IMR-90 (cell line): ENCODE measurements around the gene GH2. TPM values are rescaled to one million over a fixed set of nuclear protein-coding genes. Genes with fewer than 3 reads are reported as not detected.

Experiments used
- ATAC-seq: fragments of 200-7000 bp; cut with Tn5 transposase; 2 replicates; pipeline ENCODE4 v1.9.1; 2020; ENCODE audit warnings: low read depth, mild to moderate bottlenecking, moderate library complexity
- BruUV-seq: library from RNA; stranded (reverse); fragments of 400-500 nt; replicated peaks from 2 replicates; lab custom pipeline; 2021; lab: Mats Ljungman, UMichigan
- CTCF ChIA-PET: fragments of 300-600 bp; formaldehyde crosslinking; extraction: SDS; loops from one replicate; lab custom pipeline; 2021; ENCODE audit warnings: antibody characterized with exemption; lab: Yijun Ruan, JAX
- POLR2A ChIA-PET: fragments of 300-600 bp; sonication (Branson Sonifier 250); formaldehyde crosslinking; loops from one replicate; lab custom pipeline; 2022; ENCODE audit warnings: antibody characterized with exemption; ENCODE audit not compliant: unreplicated experiment; lab: Charles Lee
- DNase-seq: peaks from one replicate; pipeline ENCODE4 v3.0.0; 2013
- H2AFZ ChIP-seq: replicated peaks from 2 replicates; pipeline ENCODE3; 2013; ENCODE audit warnings: low read length, mild to moderate bottlenecking; ENCODE audit not compliant: poor library complexity
- H2AK5ac ChIP-seq: 2 replicates; pipeline ENCODE4 v1.6.1; 2013; ENCODE audit warnings: low read depth, low read length, inconsistent platforms
- H2AK9ac ChIP-seq: replicated peaks from 2 replicates; pipeline ENCODE3; 2013; ENCODE audit warnings: mild to moderate bottlenecking, low read depth, low read length, moderate library complexity; ENCODE audit not compliant: poor library complexity
- H2BK120ac ChIP-seq: 2 replicates; pipeline ENCODE4 v1.6.1; 2013; ENCODE audit warnings: low read depth, low read length, inconsistent platforms
- H2BK15ac ChIP-seq: 3 replicates; pipeline ENCODE4 v1.6.1; 2013; ENCODE audit warnings: low read depth, low read length, inconsistent platforms
- H2BK20ac ChIP-seq: 2 replicates; pipeline ENCODE4 v1.6.1; 2013; ENCODE audit warnings: low read depth, mild to moderate bottlenecking, inconsistent platforms, low read length, moderate library complexity
- H2BK5ac ChIP-seq: 2 replicates; pipeline ENCODE4 v1.6.1; 2013; ENCODE audit warnings: mild to moderate bottlenecking, low read depth, low read length, inconsistent platforms; ENCODE audit not compliant: poor library complexity, severe bottlenecking
- H3K14ac ChIP-seq: replicated peaks from 2 replicates; pipeline ENCODE4 v1.6.1; 2013; ENCODE audit warnings: low read depth, low read length, inconsistent platforms
- H3K18ac ChIP-seq: 2 replicates; pipeline ENCODE4 v1.6.1; 2013; ENCODE audit warnings: low read depth, low read length, control low read depth
- H3K23ac ChIP-seq: 2 replicates; pipeline ENCODE4 v1.6.1; 2013; ENCODE audit warnings: low read depth, low read length, inconsistent platforms
- H3K27ac ChIP-seq: 2 replicates; pipeline ENCODE4 v1.5.1; 2013; ENCODE audit warnings: mild to moderate bottlenecking, control low read depth, low read length; ENCODE audit not compliant: insufficient read depth
- H3K27me3 ChIP-seq: 2 replicates; pipeline ENCODE4 v1.6.1; 2013; ENCODE audit warnings: low read length; ENCODE audit not compliant: control insufficient read depth, insufficient read depth
- H3K36me3 ChIP-seq: 2 replicates; pipeline ENCODE4 v1.6.1; 2013; ENCODE audit warnings: low read length, mixed read lengths; ENCODE audit not compliant: control insufficient read depth, insufficient read depth
- H3K4ac ChIP-seq: 2 replicates; pipeline ENCODE4 v1.6.1; 2013; ENCODE audit warnings: low read depth, low read length, inconsistent platforms
- H3K4me1 ChIP-seq: 2 replicates; pipeline ENCODE4 v1.6.1; 2013; ENCODE audit warnings: low read length, mixed read lengths; ENCODE audit not compliant: control insufficient read depth, insufficient read depth
- H3K4me2 ChIP-seq: 2 replicates; pipeline ENCODE4 v1.6.1; 2013; ENCODE audit warnings: low read depth, mild to moderate bottlenecking, control low read depth, low read length, moderate library complexity
- H3K4me3 ChIP-seq: 2 replicates; pipeline ENCODE4 v1.5.1; 2013; ENCODE audit warnings: low read depth, mild to moderate bottlenecking, control low read depth, low read length, moderate library complexity; ENCODE audit not compliant: insufficient read depth
- H3K56ac ChIP-seq: 2 replicates; pipeline ENCODE4 v1.6.1; 2013; ENCODE audit warnings: low read length, inconsistent platforms; ENCODE audit not compliant: insufficient read depth; ENCODE audit errors: extremely low read depth
- H3K79me1 ChIP-seq, 2 experiments: 2 replicates each; pipeline ENCODE4 v1.6.1; 2013; ENCODE audit warnings: low read length in 2 of 2, inconsistent platforms in 1 of 2, low read depth in 1 of 2
- H3K9ac ChIP-seq: 2 replicates; pipeline ENCODE4 v1.6.1; 2013; ENCODE audit warnings: low read depth, low read length, control low read depth
- H3K9me1 ChIP-seq: 2 replicates; pipeline ENCODE4 v1.6.1; 2013; ENCODE audit warnings: low read length, inconsistent platforms; ENCODE audit not compliant: insufficient read depth
- H3K9me3 ChIP-seq: 2 replicates; pipeline ENCODE4 v1.6.1; 2013; ENCODE audit warnings: low read length; ENCODE audit not compliant: control insufficient read depth, insufficient read depth
- H4K20me1 ChIP-seq: 2 replicates; pipeline ENCODE4 v1.6.1; 2013; ENCODE audit warnings: low read length, inconsistent platforms; ENCODE audit not compliant: insufficient read depth
- H4K5ac ChIP-seq: 2 replicates; pipeline ENCODE4 v1.6.1; 2013; ENCODE audit warnings: mild to moderate bottlenecking, low read depth, low read length, control low read depth
- H4K8ac ChIP-seq, 2 experiments: 2 replicates each; pipeline ENCODE4 v1.6.1; 2013; ENCODE audit warnings: low read depth in 2 of 2, low read length in 2 of 2, control low read depth in 1 of 2, inconsistent platforms in 1 of 2
- H4K91ac ChIP-seq: 2 replicates; pipeline ENCODE4 v1.6.1; 2013; ENCODE audit warnings: low read depth, low read length, inconsistent platforms; ENCODE audit not compliant: insufficient read depth
- BHLHE40 ChIP-seq: fragments of 150-350 bp; IDR thresholded peaks from 2 replicates; pipeline ENCODE4 v1.6.1; 2016; ENCODE audit warnings: mild to moderate bottlenecking, low read depth, low read length
- CEBPB ChIP-seq: IDR thresholded peaks from 2 replicates; pipeline ENCODE4 v1.6.1; 2012; ENCODE audit warnings: low read depth, low read length, improper control_type of control experiment
- CHD1 ChIP-seq: IDR thresholded peaks from 2 replicates; pipeline ENCODE4 v1.6.1; 2012; ENCODE audit warnings: low read depth, low read length, improper control_type of control experiment
- ELK1 ChIP-seq: fragments of 150-350 bp; IDR thresholded peaks from 2 replicates; pipeline ENCODE4 v1.6.1; 2016; ENCODE audit warnings: low read depth, mild to moderate bottlenecking, low read length, moderate library complexity, borderline replicate concordance
- FOS ChIP-seq: fragments of 150-350 bp; IDR thresholded peaks from 2 replicates; pipeline ENCODE4 v1.6.1; 2016; ENCODE audit warnings: low read depth, low read length
- MAFK ChIP-seq: IDR thresholded peaks from 2 replicates; pipeline ENCODE4 v1.6.1; 2012; ENCODE audit warnings: low read depth, low read length, improper control_type of control experiment
- MAZ ChIP-seq: IDR thresholded peaks from 2 replicates; pipeline ENCODE4 v1.6.1; 2012; ENCODE audit warnings: low read depth, mild to moderate bottlenecking, low read length, improper control_type of control experiment, moderate library complexity, borderline replicate concordance
- MXI1 ChIP-seq: IDR thresholded peaks from 2 replicates; pipeline ENCODE4 v1.6.1; 2012; ENCODE audit warnings: low read depth, mild to moderate bottlenecking, low read length, moderate library complexity, borderline replicate concordance
- NFE2L2 ChIP-seq: fragments of 150-350 bp; IDR thresholded peaks from 2 replicates; pipeline ENCODE4 v1.6.1; 2016; ENCODE audit warnings: low read depth, mild to moderate bottlenecking, low read length
- POLR2A ChIP-seq: IDR thresholded peaks from 2 replicates; pipeline ENCODE4 v1.6.1; 2012; ENCODE audit warnings: mild to moderate bottlenecking, low read depth, low read length
- RCOR1 ChIP-seq: IDR thresholded peaks from 2 replicates; pipeline ENCODE4 v1.6.1; 2012; ENCODE audit warnings: mild to moderate bottlenecking, low read length, improper control_type of control experiment; ENCODE audit not compliant: insufficient replicate concordance
- RFX5 ChIP-seq: IDR thresholded peaks from 2 replicates; pipeline ENCODE4 v1.8.0; 2012; ENCODE audit warnings: low read depth, mild to moderate bottlenecking, low read length, moderate library complexity
- SMC3 ChIP-seq: fragments of 150-350 bp; IDR thresholded peaks from 2 replicates; pipeline ENCODE4 v1.6.1; 2016; ENCODE audit warnings: low read depth, mild to moderate bottlenecking, antibody characterized with exemption, low read length, moderate library complexity
- USF2 ChIP-seq: fragments of 150-350 bp; IDR thresholded peaks from 2 replicates; pipeline ENCODE4 v1.6.1; 2017; ENCODE audit warnings: mild to moderate bottlenecking, antibody characterized with exemption, low read length, low read depth
- WGBS, 2 experiments: methylation state at CpG; one replicate each; pipeline versions ENCODE4 v1.1.5 to v1.1.7; 2013; ENCODE audit warnings: missing lambda C conversion rate in 2 of 2; ENCODE audit not compliant: insufficient read length in 1 of 2; ENCODE audit errors: extremely low coverage in 2 of 2; 5-methylcytosine and 5-hydroxymethylcytosine counted together
- dilution Hi-C: fragments of 300-500 bp; cut with HindIII; formaldehyde crosslinking; loops from one replicate; pipeline ENCODE4 v1.14.3; 2018; ENCODE audit warnings: low sequenced_read_pairs; ENCODE audit not compliant: unreplicated experiment
- in situ Hi-C: fragments of 300-500 bp; cut with MboI; formaldehyde crosslinking; loops from 3 replicates; pipeline ENCODE4 v1.14.3; 2019; ENCODE audit warnings: low sequenced_read_pairs, inconsistent platforms, mixed read lengths
- intact Hi-C: fragments of 100-400 bp; cut with micrococcal nuclease; formaldehyde crosslinking; loops from 2 replicates; pipeline ENCODE4 v1.10.0; 2022
- polyA plus RNA-seq, 3 experiments: library from polyadenylated mRNA; depleted of rRNA; stranded (reverse); fragments of >200 nt; gene quantifications; 2 replicates each; pipeline ENCODE4 v1.2.3, GENCODE V29; 2012; ENCODE audit warnings: low replicate concordance in 1 of 3
- total RNA-seq: library from RNA; depleted of rRNA; stranded (reverse); fragments of >200 nt; gene quantifications from 2 replicates; pipeline ENCODE4 v1.2.3, GENCODE V29; 2012
- TF ChIP-seq, protein P1 (sequence below): conservative IDR thresholded peaks from 2 replicates; pipeline ENCODE4 v1.5.1; 2012; ENCODE audit warnings: mild to moderate bottlenecking, low read depth, low read length, improper control_type of control experiment

The GH2 gene
- total and polyA plus RNA-seq, 2 of the 4 experiments (the other 2 are of a cell fraction), result not detected

GRCh38 chr17:63837480-63837879 is 44.3 kb downstream of the GH2 start:
- Histone ChIP-seq H4K5ac (no peak overlapping the region), H3K4me3 (no peak overlapping the region), H4K8ac (no peak overlapping the region), H3K9me1 (peaks cover 12% of the 10 kb centered on the region), H3K18ac (no peak overlapping the region), H3K27me3 (no peaks in the 10 kb centered on the region), H2BK20ac (no peak overlapping the region), H3K4ac (no peak overlapping the region), H3K14ac (no peak overlapping the region), H3K9ac (no peak overlapping the region), H2AK9ac (no peak overlapping the region), H2BK15ac (no peak overlapping the region), H3K4me1 (peaks cover 21% of the 10 kb centered on the region), H2AFZ (no peak overlapping the region), H4K20me1 (peaks cover 56% of the 10 kb centered on the region), H2BK120ac (no peak overlapping the region), H3K56ac (no peak overlapping the region), H3K79me1 (peaks cover 12 to 86% of the 10 kb centered on the region in 2 experiments; a peak in 3 of 4 replicates), H3K4me2 (no peak overlapping the region), H2AK5ac (no peak overlapping the region), H4K91ac (no peak overlapping the region), H3K9me3 (no peaks in the 10 kb centered on the region), H3K23ac (no peak overlapping the region), H3K27ac (no peak overlapping the region), H3K36me3 (peaks cover 38% of the 10 kb centered on the region), H2BK5ac (no peak overlapping the region)
- no peak for TF ChIP-seq NFE2L2
- TF ChIP-seq MAZ, result no peak
- TF ChIP-seq MXI1, result no peak
- TF ChIP-seq ELK1, result no peak
- TF ChIP-seq MAFK, result no peak
- TF ChIP-seq RCOR1, result no peak
- TF ChIP-seq BHLHE40, result no peak
- no peak for TF ChIP-seq RFX5
- TF ChIP-seq FOS, result no peak
- TF ChIP-seq SMC3, result no peak
- TF ChIP-seq CEBPB, result no peak
- no peak for TF ChIP-seq USF2
- TF ChIP-seq, protein P1, sequence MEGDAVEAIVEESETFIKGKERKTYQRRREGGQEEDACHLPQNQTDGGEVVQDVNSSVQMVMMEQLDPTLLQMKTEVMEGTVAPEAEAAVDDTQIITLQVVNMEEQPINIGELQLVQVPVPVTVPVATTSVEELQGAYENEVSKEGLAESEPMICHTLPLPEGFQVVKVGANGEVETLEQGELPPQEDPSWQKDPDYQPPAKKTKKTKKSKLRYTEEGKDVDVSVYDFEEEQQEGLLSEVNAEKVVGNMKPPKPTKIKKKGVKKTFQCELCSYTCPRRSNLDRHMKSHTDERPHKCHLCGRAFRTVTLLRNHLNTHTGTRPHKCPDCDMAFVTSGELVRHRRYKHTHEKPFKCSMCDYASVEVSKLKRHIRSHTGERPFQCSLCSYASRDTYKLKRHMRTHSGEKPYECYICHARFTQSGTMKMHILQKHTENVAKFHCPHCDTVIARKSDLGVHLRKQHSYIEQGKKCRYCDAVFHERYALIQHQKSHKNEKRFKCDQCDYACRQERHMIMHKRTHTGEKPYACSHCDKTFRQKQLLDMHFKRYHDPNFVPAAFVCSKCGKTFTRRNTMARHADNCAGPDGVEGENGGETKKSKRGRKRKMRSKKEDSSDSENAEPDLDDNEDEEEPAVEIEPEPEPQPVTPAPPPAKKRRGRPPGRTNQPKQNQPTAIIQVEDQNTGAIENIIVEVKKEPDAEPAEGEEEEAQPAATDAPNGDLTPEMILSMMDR, result no peak
- no peak for TF ChIP-seq POLR2A
- no peak for TF ChIP-seq CHD1
- CTCF ChIA-PET, result no interaction called here
- dilution Hi-C loops, result no loop called here
- BruUV-seq, result no TSS peak
- in situ Hi-C loops, result no loop called here
- ATAC-seq (no peak), DNase-seq (no peak)
- POLR2A ChIA-PET, result no interaction called here
- 83% methylated on average over 10 of the region's 12 CpGs; no CpG with 5 or more reads in 1 of the 2 experiments for WGBS, 2 experiments
- intact Hi-C loops, result no loop called here
